Memory B cell (primary cell): ENCODE data around the gene MALRD1.

Source experiments
- ATAC-seq: fragments of 150-1000 bp; cut with Tn5 transposase; 2 replicates; pipeline ENCODE4 v1.10.0; 2021; ENCODE audit warnings: low read depth, mild to moderate bottlenecking, moderate library complexity
- DNase-seq, 2 donors: peaks; one replicate each; pipeline ENCODE4 v3.0.0; 2022; ENCODE audit warnings: low spot score in 2 of 2
- H3K27ac Mint-ChIP-seq: one replicate; pipeline ENCODE4 v1.8.0; 2022; ENCODE audit warnings: mild to moderate bottlenecking, moderate library complexity, mixed read lengths
- H3K27me3 Mint-ChIP-seq: one replicate; pipeline ENCODE4 v1.8.0; 2022; ENCODE audit warnings: mixed read lengths
- H3K36me3 Mint-ChIP-seq: one replicate; pipeline ENCODE4 v1.8.0; 2022; ENCODE audit warnings: mild to moderate bottlenecking, mixed read lengths
- H3K4me1 Mint-ChIP-seq: one replicate; pipeline ENCODE4 v1.8.0; 2022; ENCODE audit warnings: mixed read lengths
- H3K4me3 Mint-ChIP-seq: one replicate; pipeline ENCODE4 v1.8.0; 2022; ENCODE audit warnings: mild to moderate bottlenecking, moderate library complexity, mixed read lengths
- H3K9me3 Mint-ChIP-seq: one replicate; pipeline ENCODE4 v1.8.0; 2022; ENCODE audit warnings: mixed read lengths

Gene MALRD1

GRCh38 chr10:19212590-19212989 is 164.0 kb downstream of the MALRD1 start:
- no peaks in the 10 kb centered on the region for H3K4me1 Mint-ChIP-seq
- H3K27ac Mint-ChIP-seq: no peak overlapping the region
- H3K9me3 Mint-ChIP-seq: peaks cover 10% of the 10 kb centered on the region

GRCh38 chr10:19221216-19221615 is 172.6 kb downstream of the MALRD1 start:
- H3K27me3 Mint-ChIP-seq: no peaks in the 10 kb centered on the region
- ATAC-seq (no peak), DNase-seq (no peak)
- no peak overlapping the region for H3K4me3 Mint-ChIP-seq
- no peaks in the 10 kb centered on the region for H3K4me1 Mint-ChIP-seq
- H3K27ac Mint-ChIP-seq: no peak overlapping the region
- H3K36me3 Mint-ChIP-seq: no peaks in the 10 kb centered on the region
- peaks cover 7% of the 10 kb centered on the region for H3K9me3 Mint-ChIP-seq

More at GRCh38 chr10:19212590-19212989, 164.0 kb downstream of the MALRD1 start:
- no peak for DNase-seq
- H3K27me3 Mint-ChIP-seq: no peaks in the 10 kb centered on the region
- H3K4me3 Mint-ChIP-seq: no peak overlapping the region
- no peak for ATAC-seq
- H3K36me3 Mint-ChIP-seq: no peaks in the 10 kb centered on the region

- Mint-ChIP-seq H3K4me1 (no peaks in the 10 kb centered on the region), H3K9me3 (peaks cover 5% of the 10 kb centered on the region), H3K36me3 (no peaks in the 10 kb centered on the region), H3K27ac (no peak overlapping the region), H3K4me3 (no peak overlapping the region), H3K27me3 (no peaks in the 10 kb centered on the region)
- no peak for DNase-seq
- ATAC-seq: no peak
Observed at GRCh38 chr10:19226025-19226424, 177.4 kb downstream of the MALRD1 start.

- Mint-ChIP-seq H3K27ac (no peak overlapping the region), H3K4me1 (no peaks in the 10 kb centered on the region), H3K27me3 (no peaks in the 10 kb centered on the region), H3K4me3 (no peak overlapping the region), H3K9me3 (peaks cover 9% of the 10 kb centered on the region), H3K36me3 (no peaks in the 10 kb centered on the region)
- ATAC-seq (no peak), DNase-seq (no peak)
Observed at GRCh38 chr10:19231034-19231433, 182.4 kb downstream of the MALRD1 start.

GRCh38 chr10:19245889-19246752 is 197.5 kb downstream of the MALRD1 start:
- Mint-ChIP-seq H3K27ac (no peak overlapping the region), H3K4me1 (no peaks in the 10 kb centered on the region)

GRCh38 chr10:19247843-19248242 is 199.2 kb downstream of the MALRD1 start:
- Mint-ChIP-seq H3K27me3 (no peaks in the 10 kb centered on the region), H3K4me3 (no peak overlapping the region), H3K27ac (no peak overlapping the region), H3K36me3 (no peaks in the 10 kb centered on the region), H3K4me1 (no peaks in the 10 kb centered on the region), H3K9me3 (peaks cover 1% of the 10 kb centered on the region)
- ATAC-seq (no peak), DNase-seq (no peak)

More at GRCh38 chr10:19245889-19246752, 197.5 kb downstream of the MALRD1 start:
- no peaks in the 10 kb centered on the region for H3K36me3 Mint-ChIP-seq
- H3K4me3 Mint-ChIP-seq: no peak overlapping the region
- H3K27me3 Mint-ChIP-seq: no peaks in the 10 kb centered on the region
- DNase-seq (no peak), ATAC-seq (no peak)
- H3K9me3 Mint-ChIP-seq: peaks cover 6% of the 10 kb centered on the region

GRCh38 chr10:19250546-19250945 is 201.9 kb downstream of the MALRD1 start:
- H3K27ac Mint-ChIP-seq: no peak overlapping the region
- H3K27me3 Mint-ChIP-seq: no peaks in the 10 kb centered on the region
- ATAC-seq (no peak), DNase-seq (no peak)
- no peaks in the 10 kb centered on the region for H3K4me1 Mint-ChIP-seq
- no peaks in the 10 kb centered on the region for H3K36me3 Mint-ChIP-seq
- no peak overlapping the region for H3K4me3 Mint-ChIP-seq
- H3K9me3 Mint-ChIP-seq: peaks cover 1% of the 10 kb centered on the region

GRCh38 chr10:19252531-19252930 is 203.9 kb downstream of the MALRD1 start:
- Mint-ChIP-seq H3K9me3 (peaks cover 1% of the 10 kb centered on the region), H3K27me3 (no peaks in the 10 kb centered on the region), H3K36me3 (no peaks in the 10 kb centered on the region), H3K4me3 (no peak overlapping the region), H3K27ac (no peak overlapping the region), H3K4me1 (no peaks in the 10 kb centered on the region)
- no peak for ATAC-seq
- DNase-seq: no peak

- Mint-ChIP-seq H3K27ac (no peak overlapping the region), H3K9me3 (peaks cover 4% of the 10 kb centered on the region), H3K4me1 (no peaks in the 10 kb centered on the region), H3K27me3 (no peaks in the 10 kb centered on the region), H3K4me3 (no peak overlapping the region), H3K36me3 (no peaks in the 10 kb centered on the region)
- no peak for DNase-seq
- ATAC-seq: no peak
Observed at GRCh38 chr10:19256331-19256730, 207.7 kb downstream of the MALRD1 start.

- H3K9me3 Mint-ChIP-seq: peaks cover 4% of the 10 kb centered on the region
- H3K4me1 Mint-ChIP-seq: no peaks in the 10 kb centered on the region
- no peaks in the 10 kb centered on the region for H3K36me3 Mint-ChIP-seq
- no peak overlapping the region for H3K4me3 Mint-ChIP-seq
- H3K27me3 Mint-ChIP-seq: no peaks in the 10 kb centered on the region
- DNase-seq (no peak), ATAC-seq (no peak)
- H3K27ac Mint-ChIP-seq: no peak overlapping the region
Observed at GRCh38 chr10:19263262-19263661, 214.7 kb downstream of the MALRD1 start.

- ATAC-seq: no peak
- no peak for DNase-seq
- Mint-ChIP-seq H3K9me3 (peaks cover 1% of the 10 kb centered on the region), H3K4me3 (no peak overlapping the region), H3K4me1 (no peaks in the 10 kb centered on the region), H3K27ac (no peak overlapping the region), H3K27me3 (no peaks in the 10 kb centered on the region), H3K36me3 (no peaks in the 10 kb centered on the region)
Observed at GRCh38 chr10:19283285-19283684, 234.7 kb downstream of the MALRD1 start.

- Mint-ChIP-seq H3K4me1 (no peaks in the 10 kb centered on the region), H3K27me3 (no peaks in the 10 kb centered on the region), H3K4me3 (no peak overlapping the region), H3K27ac (no peak overlapping the region), H3K36me3 (no peaks in the 10 kb centered on the region), H3K9me3 (peaks cover 4% of the 10 kb centered on the region)
- DNase-seq (no peak), ATAC-seq (no peak)
Observed at GRCh38 chr10:19283786-19284185, 235.2 kb downstream of the MALRD1 start.

GRCh38 chr10:19290770-19291169 is 242.2 kb downstream of the MALRD1 start:
- H3K36me3 Mint-ChIP-seq: no peaks in the 10 kb centered on the region
- H3K4me1 Mint-ChIP-seq: no peaks in the 10 kb centered on the region
- no peak overlapping the region for H3K4me3 Mint-ChIP-seq
- ATAC-seq: no peak
- peaks cover 4% of the 10 kb centered on the region for H3K9me3 Mint-ChIP-seq
- DNase-seq: no peak
- H3K27ac Mint-ChIP-seq: no peak overlapping the region
- no peaks in the 10 kb centered on the region for H3K27me3 Mint-ChIP-seq

- H3K9me3 Mint-ChIP-seq: peaks cover 1% of the 10 kb centered on the region
- no peak overlapping the region for H3K4me3 Mint-ChIP-seq
- DNase-seq: no peak
- H3K27ac Mint-ChIP-seq: no peak overlapping the region
- no peaks in the 10 kb centered on the region for H3K4me1 Mint-ChIP-seq
- H3K36me3 Mint-ChIP-seq: no peaks in the 10 kb centered on the region
- ATAC-seq: no peak
- H3K27me3 Mint-ChIP-seq: no peaks in the 10 kb centered on the region
Observed at GRCh38 chr10:19294233-19294632, 245.6 kb downstream of the MALRD1 start.

- H3K27ac Mint-ChIP-seq: no peak overlapping the region
- H3K4me3 Mint-ChIP-seq: no peak overlapping the region
- H3K9me3 Mint-ChIP-seq: peaks cover 7% of the 10 kb centered on the region
- ATAC-seq: no peak
- no peak for DNase-seq
- no peaks in the 10 kb centered on the region for H3K4me1 Mint-ChIP-seq
- H3K36me3 Mint-ChIP-seq: no peaks in the 10 kb centered on the region
- no peaks in the 10 kb centered on the region for H3K27me3 Mint-ChIP-seq
Observed at GRCh38 chr10:19299645-19300044, 251.0 kb downstream of the MALRD1 start.
